NCI-H510A (cell line): Measurements from ENCODE around the gene RINL.
"Not testable (repeated sequence)": the region's sequence is repeated elsewhere in the genome, so short reads cannot be mapped to it uniquely, and the experiment has no call there.

Experiments used
- DNase-seq: peaks from one replicate; lab custom pipeline; 2025; lab: John Stamatoyannopoulos, UW

Gene RINL

GRCh38 chr19:38834104-38834490 lies 44.0 kb downstream of the RINL start:
- no peak for DNase-seq

- no peak for DNase-seq
Observed at GRCh38 chr19:38833092-38833425, 45.0 kb downstream of the RINL start.

- DNase-seq = peak; percentile 53
Observed at GRCh38 chr19:38831142-38831605, 46.9 kb downstream of the RINL start.

GRCh38 chr19:38830039-38830733 lies 47.9 kb downstream of the RINL start:
- DNase-seq = no peak

- not testable (repeated sequence) for DNase-seq
Observed at GRCh38 chr19:38829203-38829602, 48.9 kb downstream of the RINL start.

GRCh38 chr19:38826856-38827551 lies 51.1 kb downstream of the RINL start:
- no peak for DNase-seq

GRCh38 chr19:38825936-38826335 lies 52.1 kb downstream of the RINL start:
- not testable (repeated sequence) for DNase-seq

- not testable (repeated sequence) for DNase-seq
Observed at GRCh38 chr19:38821230-38821825, 56.7 kb downstream of the RINL start.

GRCh38 chr19:38819231-38819920 lies 58.7 kb downstream of the RINL start:
- DNase-seq = no peak
